GM19397 (cell line): ENCODE data around the gene MLLT1.

Source experiments
- ATAC-seq: cut with Tn5 transposase; IDR thresholded peaks from one replicate; pipeline ENCODE4 v1.9.1; 2021; ENCODE audit warnings: mild to moderate bottlenecking, moderate library complexity; ENCODE audit not compliant: unreplicated experiment

Gene MLLT1

GRCh38 chr19:6172074-6172863 lies 107.5 kb downstream of the MLLT1 start:
- no peak for ATAC-seq

DNA sequence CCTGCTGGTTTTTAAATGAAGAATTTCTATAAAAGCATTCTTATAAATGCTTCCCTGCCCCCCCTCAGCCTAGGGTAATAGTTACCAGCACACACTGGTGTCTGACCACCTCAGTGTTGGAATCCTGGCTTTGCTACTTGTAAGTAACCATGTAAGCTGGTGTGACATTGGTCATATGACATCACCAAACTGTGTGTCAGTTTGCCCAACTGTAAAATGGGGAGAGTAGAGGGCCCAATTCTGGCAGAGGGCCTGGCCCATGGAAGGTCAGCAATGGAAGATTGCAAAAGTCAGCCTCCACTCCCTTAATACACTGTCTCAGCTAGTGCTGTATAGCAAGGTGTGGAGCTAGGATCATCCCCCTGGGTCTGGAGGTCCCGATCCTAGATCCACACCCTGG lies 112.7 kb downstream of the MLLT1 start:
- ATAC-seq, result no peak

DNA sequence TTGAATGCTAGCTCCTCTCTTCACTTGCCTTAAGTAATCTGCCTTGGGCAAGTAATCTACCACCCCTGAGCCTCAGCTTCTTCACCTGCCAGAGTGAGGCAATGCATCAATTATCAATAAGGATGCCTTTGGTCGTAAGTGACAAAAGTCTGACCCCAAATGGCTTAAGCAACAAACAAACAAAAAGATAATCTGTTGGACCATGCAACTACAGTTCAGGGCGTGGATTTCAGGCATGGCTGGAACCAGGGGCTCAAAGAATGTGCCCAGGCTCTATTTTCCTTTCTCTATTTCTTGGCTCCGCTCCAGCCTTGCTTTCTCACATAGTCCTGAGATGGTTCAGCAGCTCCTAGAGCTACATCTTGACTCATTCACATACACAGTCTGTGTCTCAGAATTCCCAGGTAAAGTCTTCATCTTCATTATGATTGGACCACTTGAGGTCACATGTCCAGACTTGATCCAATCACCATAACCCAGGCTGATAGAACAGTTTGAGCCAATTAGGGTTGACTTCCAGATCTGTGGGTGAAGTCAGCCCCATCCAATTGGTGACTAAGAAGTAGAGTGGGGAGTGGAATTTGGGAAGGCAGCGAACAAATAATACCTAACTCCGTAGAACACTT lies 114.8 kb downstream of the MLLT1 start:
- ATAC-seq, result no peak

DNA sequence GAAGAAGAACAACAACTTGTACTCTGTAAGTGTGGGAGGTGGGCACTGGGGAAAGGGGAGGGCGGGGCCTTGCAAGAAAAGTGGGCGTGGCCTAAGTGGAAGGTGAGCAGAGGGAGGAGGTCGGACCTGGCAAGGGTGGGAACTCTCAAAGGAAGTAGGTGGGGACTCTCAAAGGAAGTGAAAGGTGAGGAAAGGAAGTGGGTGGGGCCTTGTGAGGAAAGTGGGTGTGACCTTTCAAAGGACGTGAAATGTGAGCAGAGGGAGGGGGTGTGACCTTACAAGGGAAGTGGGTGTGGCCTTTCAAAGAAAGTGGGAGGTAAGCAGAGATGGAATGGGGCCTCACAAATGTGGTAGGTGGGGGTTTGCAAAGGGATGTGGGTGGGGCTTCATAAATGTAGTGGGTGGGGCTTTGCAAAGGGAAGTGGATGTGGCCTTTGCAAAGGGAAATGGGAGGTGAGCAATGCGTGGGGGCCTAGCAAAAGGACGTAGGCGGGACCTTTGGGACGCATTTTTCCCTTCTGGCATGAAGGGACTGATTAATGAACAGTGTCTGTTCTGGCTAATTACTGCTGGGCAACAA lies 118.4 kb downstream of the MLLT1 start:
- ATAC-seq, result no peak
